Measurements from ENCODE around the gene AP3M1.
"Not testable (repeated sequence)": the region's sequence is repeated elsewhere in the genome, so short reads cannot be mapped to it uniquely, and the experiment has no call there.

The AP3M1 gene

DNA sequence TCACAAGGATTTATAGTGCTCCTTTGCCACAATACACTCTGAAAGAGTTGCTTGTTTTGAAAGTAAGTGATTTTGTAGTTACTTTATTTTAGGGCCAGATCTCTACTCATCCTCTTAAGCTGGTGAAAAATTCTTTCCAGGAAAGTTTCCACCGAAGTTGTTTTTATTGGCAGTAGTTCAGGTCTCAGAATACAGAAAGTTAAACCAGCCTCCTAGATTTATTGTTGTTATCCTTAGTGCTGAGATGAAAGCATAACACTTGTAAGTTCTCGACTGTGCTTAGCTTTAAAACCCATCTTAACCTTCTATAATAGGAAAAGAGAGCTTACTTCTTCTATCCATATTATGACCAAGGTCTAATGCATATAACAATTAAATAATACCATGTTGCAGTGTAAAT lies 5.5 kb downstream of the AP3M1 start:
- no peak overlapping the region for H3K9ac ChIP-seq (ENCODE audit: low read length)
- H3K4me2 ChIP-seq (ENCODE audit: low read depth, low read length) = no peak overlapping the region
- peaks cover 3% of the 10 kb centered on the region; the same call in 1 of the 2 replicates for H3K4me1 ChIP-seq (ENCODE audit: low read length)
- no peaks in the 10 kb centered on the region for H3K36me3 ChIP-seq (replicated peaks; ENCODE audit: insufficient read depth, low read length)
- H3K79me2 ChIP-seq (ENCODE audit: low read length) = peaks cover 93% of the 10 kb centered on the region
- 0 out of 2 replicates have a peak, but pooled peaks cover 4% of the 10 kb centered on the region for H3F3A ChIP-seq (ENCODE audit: insufficient read depth, low read length)
- no peak overlapping the region for H3K4me3 ChIP-seq (ENCODE audit: low read length)
- no peaks in the 10 kb centered on the region for H4K20me1 ChIP-seq (ENCODE audit: insufficient read depth, low read length)
- H2AFZ ChIP-seq (ENCODE audit: low read length) = no peak overlapping the region
- H3K9me3 ChIP-seq (replicated peaks; ENCODE audit: insufficient read depth, low read length) = no peaks in the 10 kb centered on the region
- no peaks in the 10 kb centered on the region for H3K27me3 ChIP-seq (replicated peaks; ENCODE audit: insufficient read depth, low read length)
- TF ChIP-seq EZH2 (optimal IDR thresholded peaks at IDR 0.05; ENCODE audit: low read depth, low read length) (no peak), EZH2phosphoT487 (IDR thresholded peaks at IDR 0.05; ENCODE audit: low read length) (no peak), CTCF (IDR thresholded peaks at IDR 0.05; ENCODE audit: low read length) (no peak)
- no peaks in the 10 kb centered on the region for H3K9me2 ChIP-seq (replicated peaks; ENCODE audit: insufficient read depth, low read length)
- DNase-seq = no peak
- H3K27ac ChIP-seq (ENCODE audit: low read length) = no peak overlapping the region

GRCh38 chr10:74140553-74140952 lies 10.1 kb downstream of the AP3M1 start:
- H3K9me3 ChIP-seq (replicated peaks; ENCODE audit: insufficient read depth, low read length) = no peaks in the 10 kb centered on the region
- no peak overlapping the region for H3K9ac ChIP-seq (ENCODE audit: low read length)
- no peaks in the 10 kb centered on the region for H4K20me1 ChIP-seq (ENCODE audit: insufficient read depth, low read length)
- H2AFZ ChIP-seq (ENCODE audit: low read length) = no peak overlapping the region
- TF ChIP-seq CTCF (IDR thresholded peaks at IDR 0.05; ENCODE audit: low read length) (no peak), EZH2 (optimal IDR thresholded peaks at IDR 0.05; ENCODE audit: low read depth, low read length) (no peak), EZH2phosphoT487 (IDR thresholded peaks at IDR 0.05; ENCODE audit: low read length) (no peak)
- no peaks in the 10 kb centered on the region for H3K4me1 ChIP-seq (ENCODE audit: low read length)
- no peaks in the 10 kb centered on the region for H3F3A ChIP-seq (ENCODE audit: insufficient read depth, low read length)
- peaks cover 59% of the 10 kb centered on the region for H3K79me2 ChIP-seq (ENCODE audit: low read length)
- peaks cover 5% of the 10 kb centered on the region; the same call in 1 of the 2 replicates for H3K36me3 ChIP-seq (replicated peaks; ENCODE audit: insufficient read depth, low read length)
- DNase-seq = no peak
- no peak overlapping the region for H3K27ac ChIP-seq (ENCODE audit: low read length)
- H3K4me3 ChIP-seq (ENCODE audit: low read length) = no peak overlapping the region
- H3K9me2 ChIP-seq (replicated peaks; ENCODE audit: insufficient read depth, low read length) = no peaks in the 10 kb centered on the region
- no peaks in the 10 kb centered on the region for H3K27me3 ChIP-seq (replicated peaks; ENCODE audit: insufficient read depth, low read length)
- no peak overlapping the region for H3K4me2 ChIP-seq (ENCODE audit: low read depth, low read length)

DNA sequence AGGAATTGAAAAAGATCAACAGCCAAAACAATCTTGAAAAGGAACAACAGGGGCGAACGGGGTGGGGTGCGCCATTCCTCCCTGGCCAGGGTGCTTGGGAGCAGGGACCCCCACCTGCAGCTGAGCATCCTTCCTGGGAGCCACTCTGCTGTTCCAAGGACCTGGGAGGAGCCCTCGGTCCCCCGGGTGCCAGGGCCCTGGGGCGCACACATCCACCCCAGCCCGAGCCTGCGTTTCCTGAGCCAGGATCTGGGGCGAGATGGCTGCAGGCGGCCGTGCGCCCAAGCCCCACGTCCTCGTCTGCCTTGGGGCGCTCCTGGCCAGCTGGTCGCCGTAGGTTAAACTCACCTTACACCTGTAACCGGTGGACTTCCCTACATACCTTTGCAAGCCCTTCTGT lies 10.6 kb downstream of the AP3M1 start:
- Histone ChIP-seq H3K9me2 (replicated peaks; ENCODE audit: insufficient read depth, low read length) (no peaks in the 10 kb centered on the region), H4K20me1 (ENCODE audit: insufficient read depth, low read length) (no peaks in the 10 kb centered on the region), H3K9ac (ENCODE audit: low read length) (no peak overlapping the region), H3K4me2 (ENCODE audit: low read depth, low read length) (no peak overlapping the region), H3F3A (ENCODE audit: insufficient read depth, low read length) (no peaks in the 10 kb centered on the region), H3K4me1 (ENCODE audit: low read length) (no peaks in the 10 kb centered on the region), H3K79me2 (ENCODE audit: low read length) (peaks cover 53% of the 10 kb centered on the region), H3K36me3 (replicated peaks; ENCODE audit: insufficient read depth, low read length) (peaks cover 7% of the 10 kb centered on the region; the same call in 1 of the 2 replicates), H3K27me3 (replicated peaks; ENCODE audit: insufficient read depth, low read length) (no peaks in the 10 kb centered on the region), H3K9me3 (replicated peaks; ENCODE audit: insufficient read depth, low read length) (no peaks in the 10 kb centered on the region), H3K27ac (ENCODE audit: low read length) (no peak overlapping the region), H3K4me3 (ENCODE audit: low read length) (no peak overlapping the region), H2AFZ (ENCODE audit: low read length) (no peak overlapping the region)
- TF ChIP-seq EZH2 (optimal IDR thresholded peaks at IDR 0.05; ENCODE audit: low read depth, low read length) (no peak), CTCF (IDR thresholded peaks at IDR 0.05; ENCODE audit: low read length) (no peak), EZH2phosphoT487 (IDR thresholded peaks at IDR 0.05; ENCODE audit: low read length) (no peak)
- DNase-seq = no peak

- not testable (repeated sequence) for DNase-seq; H3F3A ChIP-seq (ENCODE audit: insufficient read depth, low read length); H3K9ac ChIP-seq (ENCODE audit: low read length); H3K4me1 ChIP-seq (ENCODE audit: low read length); H4K20me1 ChIP-seq (ENCODE audit: insufficient read depth, low read length); H3K9me3 ChIP-seq (replicated peaks; ENCODE audit: insufficient read depth, low read length); H3K4me3 ChIP-seq (ENCODE audit: low read length); H3K27ac ChIP-seq (ENCODE audit: low read length); H2AFZ ChIP-seq (ENCODE audit: low read length); H3K9me2 ChIP-seq (replicated peaks; ENCODE audit: insufficient read depth, low read length); H3K4me2 ChIP-seq (ENCODE audit: low read depth, low read length); H3K27me3 ChIP-seq (replicated peaks; ENCODE audit: insufficient read depth, low read length)
- Histone ChIP-seq H3K36me3 (replicated peaks; ENCODE audit: insufficient read depth, low read length) (peaks cover 16% of the 10 kb centered on the region; the same call in 1 of the 2 replicates), H3K79me2 (ENCODE audit: low read length) (peaks cover 42% of the 10 kb centered on the region)
Observed at GRCh38 chr10:74138596-74138995, 12.0 kb downstream of the AP3M1 start.

Measured in MM.1S (cell line).